D721Med (cell line): ENCODE data around the gene ITCH.
"Not testable (repeated sequence)": the region's sequence is repeated elsewhere in the genome, so short reads cannot be mapped to it uniquely, and the experiment has no call there.

Experiments used
- DNase-seq: peaks from one replicate; pipeline ENCODE4 v3.0.0; 2011; ENCODE audit warnings: low spot score; ENCODE audit not compliant: insufficient read length
- FAIRE-seq: peaks from 2 replicates; lab custom pipeline; 2011; peaks lifted over from hg19 to GRCh38; lab: Jason Lieb, UNC
- CTCF ChIP-seq: IDR thresholded peaks from 2 replicates; pipeline ENCODE4 v1.5.1; 2012; ENCODE audit warnings: mild to moderate bottlenecking, control low read depth; ENCODE audit not compliant: insufficient read depth; ENCODE audit errors: missing control alignments

The ITCH gene

GRCh38 chr20:34337544-34337943 is 25.5 kb upstream of the ITCH start:
- FAIRE-seq, result no peak
- DNase-seq, result no peak
- TF ChIP-seq CTCF, result no peak

GRCh38 chr20:34337982-34338726 is 24.9 kb upstream of the ITCH start:
- no peak for TF ChIP-seq CTCF
- FAIRE-seq, result no peak

GRCh38 chr20:34340726-34341125 is 22.3 kb upstream of the ITCH start:
- FAIRE-seq, result not testable (repeated sequence)

More at GRCh38 chr20:34337982-34338726, 24.9 kb upstream of the ITCH start:
- no peak for DNase-seq

GRCh38 chr20:34341199-34341598 is 21.9 kb upstream of the ITCH start:
- not testable (repeated sequence) for DNase-seq, FAIRE-seq

More at GRCh38 chr20:34340726-34341125, 22.3 kb upstream of the ITCH start:
- not testable (repeated sequence) for DNase-seq

- TF ChIP-seq CTCF, result no peak
- DNase-seq (no peak), FAIRE-seq (no peak)
Observed at GRCh38 chr20:34343458-34344211, 19.4 kb upstream of the ITCH start.

GRCh38 chr20:34344238-34344637 is 18.8 kb upstream of the ITCH start:
- no peak for TF ChIP-seq CTCF
- DNase-seq (no peak), FAIRE-seq (no peak)

- FAIRE-seq (no peak), DNase-seq (no peak)
- no peak for TF ChIP-seq CTCF
Observed at GRCh38 chr20:34345402-34345736, 17.7 kb upstream of the ITCH start.

GRCh38 chr20:34345839-34346532 is 17.1 kb upstream of the ITCH start:
- FAIRE-seq, result not testable (repeated sequence)

GRCh38 chr20:34346533-34346865 is 16.6 kb upstream of the ITCH start:
- not testable (repeated sequence) for FAIRE-seq, DNase-seq

More at GRCh38 chr20:34345839-34346532, 17.1 kb upstream of the ITCH start:
- not testable (repeated sequence) for DNase-seq
